Measurements from ENCODE around the gene CEP70.

Gene CEP70

DNA sequence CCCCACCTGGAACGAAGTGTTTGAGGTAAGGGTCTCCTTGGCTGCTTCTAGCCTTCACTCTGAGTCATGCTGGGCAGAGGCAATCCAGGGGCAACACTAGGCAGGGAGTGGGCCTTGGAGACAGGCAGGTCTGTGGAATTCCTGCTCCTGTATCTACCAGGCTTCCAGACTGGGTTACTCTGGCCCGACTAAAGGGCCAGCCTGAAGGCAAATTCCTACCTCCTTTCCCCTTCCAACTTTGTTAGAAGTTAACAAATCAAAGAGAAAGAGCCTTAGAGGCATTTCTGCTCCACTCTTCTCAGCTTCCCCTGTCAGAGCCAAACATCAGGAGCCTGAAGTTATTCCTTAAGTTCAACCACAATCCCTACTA lies 129.6 kb downstream of the CEP70 start:
- Histone ChIP-seq H3K27me3 (ENCODE audit: control insufficient read depth, insufficient read depth, low read length) (no peaks in the 10 kb centered on the region), H3K9me3 (ENCODE audit: control insufficient read depth, insufficient read depth, low read length) (no peaks in the 10 kb centered on the region), H3K9ac (ENCODE audit: low read depth, low read length) (no peak overlapping the region), H3K4me1 (ENCODE audit: control insufficient read depth, insufficient read depth, low read length) (no peaks in the 10 kb centered on the region), H3K4me3 (ENCODE audit: low read depth, low read length) (no peak overlapping the region), H3K36me3 (ENCODE audit: control insufficient read depth, insufficient read depth, low read length) (no peaks in the 10 kb centered on the region)

DNA sequence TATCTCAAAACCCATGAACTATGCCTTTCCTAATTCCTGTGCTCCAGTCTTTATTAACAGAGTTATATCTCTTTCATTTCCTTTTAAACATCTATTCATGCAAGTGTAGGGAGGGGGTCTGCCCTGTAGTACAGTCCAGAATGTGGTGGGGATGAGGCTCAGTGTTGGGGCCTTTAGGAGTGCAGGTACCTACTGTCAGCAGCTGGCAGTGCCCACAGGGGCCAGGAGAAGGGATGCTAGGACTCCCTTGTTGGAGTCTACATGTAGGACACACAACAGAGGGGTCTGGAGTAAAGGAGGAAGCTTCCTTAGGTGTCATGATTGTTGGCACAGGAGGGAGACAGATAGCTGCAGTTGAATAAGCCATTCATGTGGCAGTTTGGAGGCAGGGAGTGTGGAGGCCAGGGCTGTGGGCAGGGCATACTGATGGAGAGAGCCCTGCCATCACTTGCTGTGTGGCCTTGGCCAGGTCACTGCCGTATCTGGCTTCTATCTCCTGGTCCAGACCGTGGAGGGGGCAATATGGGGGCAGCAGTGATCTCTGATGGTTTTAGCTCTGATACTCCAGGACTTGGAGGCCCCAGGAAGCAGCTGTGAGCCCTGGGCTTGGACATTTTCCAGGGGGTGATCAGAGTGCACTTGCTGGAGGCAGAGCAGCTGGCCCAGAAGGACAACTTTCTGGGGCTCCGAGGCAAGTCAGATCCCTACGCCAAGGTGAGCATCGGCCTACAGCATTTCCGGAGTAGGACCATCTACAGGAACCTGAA lies 130.2 kb downstream of the CEP70 start:
- H3K9ac ChIP-seq (ENCODE audit: low read depth, low read length): no peak overlapping the region
- no peaks in the 10 kb centered on the region for H3K36me3 ChIP-seq (ENCODE audit: control insufficient read depth, insufficient read depth, low read length)
- H3K4me3 ChIP-seq (ENCODE audit: low read depth, low read length): no peak overlapping the region

GRCh38 chr3:138461896-138462295 lies 132.2 kb downstream of the CEP70 start:
- no peak overlapping the region for H3K4me3 ChIP-seq (ENCODE audit: low read depth, low read length)
- peaks cover under 1% of the 10 kb centered on the region for H3K36me3 ChIP-seq (ENCODE audit: control insufficient read depth, insufficient read depth, low read length)
- no peak overlapping the region for H3K9ac ChIP-seq (ENCODE audit: low read depth, low read length)
- H3K27me3 ChIP-seq (ENCODE audit: control insufficient read depth, insufficient read depth, low read length): no peaks in the 10 kb centered on the region
- H3K9me3 ChIP-seq (ENCODE audit: control insufficient read depth, insufficient read depth, low read length): no peaks in the 10 kb centered on the region
- no peaks in the 10 kb centered on the region for H3K4me1 ChIP-seq (ENCODE audit: control insufficient read depth, insufficient read depth, low read length)

More for the DNA sequence above, 130.2 kb downstream of the CEP70 start:
- H3K4me1 ChIP-seq (ENCODE audit: control insufficient read depth, insufficient read depth, low read length): no peaks in the 10 kb centered on the region
- H3K9me3 ChIP-seq (ENCODE audit: control insufficient read depth, insufficient read depth, low read length): no peaks in the 10 kb centered on the region
- no peaks in the 10 kb centered on the region for H3K27me3 ChIP-seq (ENCODE audit: control insufficient read depth, insufficient read depth, low read length)

DNA sequence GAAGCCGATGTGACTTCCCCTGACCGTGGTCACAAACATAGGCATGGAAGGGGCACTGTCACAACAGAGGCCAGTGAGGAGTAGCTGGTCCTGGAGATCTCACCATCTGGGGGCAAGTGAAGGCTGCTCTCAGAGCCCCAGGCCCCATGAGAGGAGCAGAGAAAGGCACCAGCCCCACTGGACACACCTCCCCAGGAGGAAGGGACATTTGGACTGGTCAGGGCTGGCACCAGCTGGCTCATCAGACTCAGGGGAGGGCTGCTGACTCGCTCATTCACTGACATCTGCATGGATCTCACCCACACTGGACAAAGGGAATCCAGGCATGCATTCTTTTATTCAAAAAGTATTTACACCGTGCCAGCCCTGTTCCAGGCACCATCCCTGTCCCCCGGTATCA lies 132.8 kb downstream of the CEP70 start:
- no peaks in the 10 kb centered on the region for H3K9me3 ChIP-seq (ENCODE audit: control insufficient read depth, insufficient read depth, low read length)
- no peak overlapping the region for H3K4me3 ChIP-seq (ENCODE audit: low read depth, low read length)
- H3K9ac ChIP-seq (ENCODE audit: low read depth, low read length): no peak overlapping the region
- no peaks in the 10 kb centered on the region for H3K27me3 ChIP-seq (ENCODE audit: control insufficient read depth, insufficient read depth, low read length)
- H3K4me1 ChIP-seq (ENCODE audit: control insufficient read depth, insufficient read depth, low read length): no peaks in the 10 kb centered on the region
- H3K36me3 ChIP-seq (ENCODE audit: control insufficient read depth, insufficient read depth, low read length): peaks cover 4% of the 10 kb centered on the region

GRCh38 chr3:138460536-138461205 lies 133.4 kb downstream of the CEP70 start:
- Histone ChIP-seq H3K4me3 (ENCODE audit: low read depth, low read length) (no peak overlapping the region), H3K9me3 (ENCODE audit: control insufficient read depth, insufficient read depth, low read length) (no peaks in the 10 kb centered on the region), H3K4me1 (ENCODE audit: control insufficient read depth, insufficient read depth, low read length) (no peaks in the 10 kb centered on the region), H3K36me3 (ENCODE audit: control insufficient read depth, insufficient read depth, low read length) (peaks cover 4% of the 10 kb centered on the region), H3K27me3 (ENCODE audit: control insufficient read depth, insufficient read depth, low read length) (no peaks in the 10 kb centered on the region), H3K9ac (ENCODE audit: low read depth, low read length) (no peak overlapping the region)

GRCh38 chr3:138459619-138460535 lies 134.2 kb downstream of the CEP70 start:
- Histone ChIP-seq H3K9ac (ENCODE audit: low read depth, low read length) (no peak overlapping the region), H3K4me1 (ENCODE audit: control insufficient read depth, insufficient read depth, low read length) (no peaks in the 10 kb centered on the region), H3K4me3 (ENCODE audit: low read depth, low read length) (no peak overlapping the region), H3K36me3 (ENCODE audit: control insufficient read depth, insufficient read depth, low read length) (peaks cover 4% of the 10 kb centered on the region), H3K27me3 (ENCODE audit: control insufficient read depth, insufficient read depth, low read length) (no peaks in the 10 kb centered on the region), H3K9me3 (ENCODE audit: control insufficient read depth, insufficient read depth, low read length) (no peaks in the 10 kb centered on the region)

DNA sequence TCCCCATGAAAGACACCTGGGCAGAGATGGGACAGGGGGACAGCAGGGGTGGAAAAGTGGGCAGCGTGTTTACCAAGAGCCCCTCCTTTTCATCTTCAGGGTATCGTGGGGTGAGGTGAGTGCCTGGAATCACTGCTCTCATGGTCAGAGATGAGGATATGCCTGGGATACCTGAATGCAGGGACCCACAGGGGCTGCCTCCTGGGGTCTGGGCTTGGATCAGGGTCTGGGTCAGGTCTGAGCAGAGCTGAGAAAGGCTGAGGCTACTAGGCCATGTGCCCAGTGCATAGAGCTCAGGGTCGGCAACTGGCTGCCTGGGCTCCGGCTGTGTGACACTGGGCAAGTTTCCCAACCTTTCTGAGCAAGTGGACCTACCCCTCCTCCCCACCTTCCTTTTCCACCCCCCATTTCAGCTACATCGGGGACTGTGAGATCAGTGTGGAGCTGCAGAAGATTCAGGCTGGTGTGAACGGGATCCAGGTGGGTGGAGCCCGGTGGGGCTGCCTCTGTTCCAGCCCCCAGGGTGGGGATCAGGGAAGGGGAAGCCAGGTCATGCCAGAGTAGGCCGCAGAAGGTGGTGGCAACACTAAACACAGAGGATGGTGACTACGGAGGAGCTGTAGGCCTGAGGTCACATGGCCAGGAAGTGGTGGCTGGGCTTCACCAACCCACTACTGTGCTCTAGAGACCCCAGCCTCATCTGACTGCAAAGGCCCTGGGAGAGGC lies 135.1 kb downstream of the CEP70 start:
- Histone ChIP-seq H3K27me3 (ENCODE audit: control insufficient read depth, insufficient read depth, low read length) (no peaks in the 10 kb centered on the region), H3K9me3 (ENCODE audit: control insufficient read depth, insufficient read depth, low read length) (no peaks in the 10 kb centered on the region), H3K9ac (ENCODE audit: low read depth, low read length) (no peak overlapping the region), H3K4me1 (ENCODE audit: control insufficient read depth, insufficient read depth, low read length) (no peaks in the 10 kb centered on the region), H3K36me3 (ENCODE audit: control insufficient read depth, insufficient read depth, low read length) (peaks cover 4% of the 10 kb centered on the region), H3K4me3 (ENCODE audit: low read depth, low read length) (no peak overlapping the region)

- Histone ChIP-seq H3K27me3 (ENCODE audit: control insufficient read depth, insufficient read depth, low read length) (no peaks in the 10 kb centered on the region), H3K4me3 (ENCODE audit: low read depth, low read length) (no peak overlapping the region), H3K36me3 (ENCODE audit: control insufficient read depth, insufficient read depth, low read length) (peaks cover 4% of the 10 kb centered on the region), H3K9ac (ENCODE audit: low read depth, low read length) (no peak overlapping the region), H3K9me3 (ENCODE audit: control insufficient read depth, insufficient read depth, low read length) (no peaks in the 10 kb centered on the region), H3K4me1 (ENCODE audit: control insufficient read depth, insufficient read depth, low read length) (no peaks in the 10 kb centered on the region)
Observed at GRCh38 chr3:138457863-138458735, 136.0 kb downstream of the CEP70 start.

DNA sequence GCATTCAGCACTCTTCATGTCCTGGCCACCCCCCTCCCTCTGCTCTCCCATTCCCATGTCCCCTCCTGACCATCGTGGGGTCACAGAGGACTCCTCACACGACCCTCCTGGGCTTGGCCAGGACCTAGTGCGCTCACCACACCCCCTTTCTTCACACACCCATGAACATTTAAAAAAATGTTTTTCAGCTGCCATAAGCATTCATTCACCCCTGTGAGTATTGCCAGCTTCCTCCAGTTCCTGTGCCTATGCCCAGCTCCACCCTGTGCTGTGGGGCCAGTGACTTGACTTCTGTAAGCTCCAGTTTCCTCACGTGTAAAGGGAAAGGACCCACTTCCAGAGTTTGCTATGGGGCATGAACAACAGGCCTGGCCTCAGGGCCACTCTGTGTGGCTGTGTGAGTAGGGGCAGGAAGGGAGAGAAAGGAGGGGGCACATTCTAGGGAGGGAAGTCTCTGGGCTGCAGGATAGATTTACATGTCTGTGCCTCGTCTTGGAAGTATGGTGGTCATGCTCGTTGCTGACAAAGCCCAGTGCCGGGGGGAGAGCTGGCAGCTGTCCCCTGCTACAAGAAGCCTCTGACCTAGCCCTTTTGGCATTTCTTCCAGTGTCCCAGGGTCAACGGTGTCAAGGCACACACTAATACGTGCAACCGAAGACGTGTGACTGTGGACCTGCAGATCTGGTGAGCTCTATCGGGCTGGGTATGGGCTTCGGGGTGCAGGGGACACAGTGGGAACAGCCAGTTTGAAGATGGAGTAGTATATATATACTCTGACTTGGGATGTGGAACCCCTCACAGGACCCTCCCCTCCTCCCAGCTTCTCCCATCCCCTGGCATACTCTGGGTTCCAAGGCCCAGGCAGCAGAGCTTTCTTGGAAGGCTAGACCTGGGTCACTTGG lies 136.8 kb downstream of the CEP70 start:
- Histone ChIP-seq H3K4me3 (ENCODE audit: low read depth, low read length) (no peak overlapping the region), H3K9ac (ENCODE audit: low read depth, low read length) (no peak overlapping the region), H3K36me3 (ENCODE audit: control insufficient read depth, insufficient read depth, low read length) (peaks cover 4% of the 10 kb centered on the region), H3K9me3 (ENCODE audit: control insufficient read depth, insufficient read depth, low read length) (no peaks in the 10 kb centered on the region), H3K4me1 (ENCODE audit: control insufficient read depth, insufficient read depth, low read length) (no peaks in the 10 kb centered on the region), H3K27me3 (ENCODE audit: control insufficient read depth, insufficient read depth, low read length) (no peaks in the 10 kb centered on the region)

Data from iPS-15b (cell line).